ENCODE results near the gene RTN4R. TPM values are rescaled to one million over a fixed set of nuclear protein-coding genes. Genes with fewer than 3 reads are reported as not detected.
"Not testable (repeated sequence)": the region's sequence is repeated elsewhere in the genome, so short reads cannot be mapped to it uniquely, and the experiment has no call there.

The RTN4R gene
- polyA plus RNA-seq, 1 donor = 25.1 TPM

- DNase-seq = not testable (repeated sequence)
Observed at GRCh38 chr22:20286784-20287423, 18.8 kb upstream of the RTN4R start.

GRCh38 chr22:20286312-20286660 is 18.2 kb upstream of the RTN4R start:
- not testable (repeated sequence) for DNase-seq

GRCh38 chr22:20285473-20286311 is 17.6 kb upstream of the RTN4R start:
- DNase-seq = peak; percentile 58

DNA sequence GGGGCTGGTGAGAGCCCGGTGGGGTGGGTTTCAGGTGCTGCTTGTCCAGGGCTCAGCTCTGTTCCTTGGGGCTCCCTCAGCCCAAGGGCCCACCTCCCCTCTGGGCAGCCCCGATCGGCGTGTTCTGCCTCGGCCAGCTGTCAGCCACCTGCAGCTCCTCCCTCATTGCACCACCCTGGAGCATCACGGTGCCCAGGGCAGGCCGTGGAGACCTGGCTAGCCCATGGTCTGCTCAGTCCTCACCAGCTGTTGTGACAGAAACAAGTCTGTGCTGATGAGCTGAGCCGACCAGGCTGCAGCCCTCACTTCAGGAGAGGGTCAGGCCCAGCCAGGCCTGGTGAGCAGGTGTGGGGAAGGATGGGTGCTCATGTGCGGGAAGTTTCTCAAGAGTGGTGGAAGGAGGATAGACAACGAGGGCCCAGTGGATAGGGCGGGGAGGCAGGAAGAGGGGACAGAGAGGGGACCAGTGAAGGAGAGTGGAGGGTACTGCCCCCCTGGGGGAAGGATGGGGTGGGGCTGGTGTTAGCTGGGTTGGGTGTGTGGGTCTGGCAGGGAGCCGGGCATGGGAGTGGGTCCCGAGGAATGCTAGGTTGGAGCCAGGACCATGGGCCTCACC is 16.5 kb upstream of the RTN4R start:
- no peak for DNase-seq

- DNase-seq = no peak
Observed at GRCh38 chr22:20283674-20284066, 15.6 kb upstream of the RTN4R start.

DNA sequence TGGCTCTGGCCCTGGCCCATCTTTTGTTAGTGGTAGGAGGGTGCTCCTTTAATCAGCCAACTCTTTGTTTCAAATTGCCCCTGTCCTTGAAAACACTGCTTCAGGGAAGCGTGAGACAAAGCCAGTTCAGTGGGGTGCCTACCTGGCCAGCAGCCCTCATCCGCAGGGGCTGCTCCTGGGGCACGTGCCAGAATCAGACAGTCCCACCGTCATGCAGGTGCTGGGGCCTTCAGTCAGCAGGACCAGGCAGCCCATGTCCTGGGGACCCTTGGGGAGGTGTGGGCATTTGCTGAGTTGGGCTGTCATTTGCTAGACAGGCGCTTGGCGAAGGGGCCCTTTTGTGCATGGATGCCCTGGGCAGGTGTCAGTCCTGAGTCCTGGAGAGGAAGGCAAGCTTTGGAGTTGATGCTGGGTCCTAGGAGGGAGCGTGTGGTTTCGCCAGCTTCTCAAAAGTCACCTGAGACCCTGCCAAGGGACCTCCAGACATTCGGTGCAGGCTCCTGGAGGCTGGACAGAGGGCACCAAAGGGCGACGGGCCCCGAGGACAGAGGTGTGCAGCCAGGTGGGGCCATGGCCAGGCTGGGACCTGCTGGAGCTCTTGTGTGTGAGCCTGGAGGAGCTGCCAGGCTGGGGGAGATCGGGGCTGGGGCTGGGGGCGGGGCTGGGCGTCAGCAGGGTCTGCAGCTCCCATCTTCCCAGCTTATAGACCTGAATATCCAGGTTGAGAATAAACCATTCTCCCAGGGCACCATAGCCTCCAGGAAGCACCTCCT is 15.0 kb upstream of the RTN4R start:
- no peak for DNase-seq

DNA sequence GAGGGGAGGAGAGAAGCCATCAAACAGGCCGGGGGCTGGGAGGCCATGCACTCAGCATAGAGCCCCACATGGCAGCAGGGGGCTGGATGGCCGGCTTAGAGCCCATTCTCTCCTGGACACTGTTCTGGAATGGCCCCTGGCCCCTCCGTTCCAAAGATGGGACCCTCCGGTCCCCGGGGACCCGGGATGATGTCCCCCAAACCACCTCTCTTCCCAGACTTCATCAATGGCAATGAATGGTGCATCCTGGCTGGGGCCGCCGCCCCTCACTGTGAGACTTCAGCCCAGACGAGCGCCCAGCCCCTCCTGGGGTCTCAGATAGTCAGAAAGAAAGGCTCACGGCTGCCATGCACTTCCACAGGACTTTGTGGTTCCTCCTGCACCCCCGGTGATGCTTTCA is 13.8 kb upstream of the RTN4R start:
- no peak for DNase-seq

- DNase-seq = not testable (repeated sequence)
Observed at GRCh38 chr22:20281473-20281872, 13.4 kb upstream of the RTN4R start.

GRCh38 chr22:20280866-20281265 is 12.7 kb upstream of the RTN4R start:
- no peak for DNase-seq

DNA sequence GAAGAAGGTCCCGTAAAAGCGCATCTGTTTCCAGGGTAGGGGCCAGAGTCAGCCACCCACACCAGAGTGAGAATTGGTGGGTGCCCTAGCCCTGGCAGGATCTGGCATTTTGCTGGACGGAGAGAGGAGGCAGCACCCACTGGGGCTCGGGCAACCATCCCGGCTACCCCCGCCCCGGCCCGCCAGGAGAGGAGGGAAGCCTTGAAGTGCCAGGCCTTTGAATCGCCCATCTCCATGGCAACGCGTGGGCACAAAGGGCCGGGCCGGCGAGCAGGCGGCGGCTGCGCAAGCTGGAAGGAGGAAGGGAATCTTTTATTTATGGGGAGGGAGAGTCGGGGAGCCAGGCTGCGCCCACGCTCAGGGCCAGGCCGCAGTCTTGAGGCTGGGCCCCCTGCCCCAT is 12.0 kb upstream of the RTN4R start:
- DNase-seq = not testable (repeated sequence)

GRCh38 chr22:20279662-20280134 is 11.6 kb upstream of the RTN4R start:
- DNase-seq = no peak

GRCh38 chr22:20278726-20279490 is 10.8 kb upstream of the RTN4R start:
- DNase-seq = not testable (repeated sequence)

DNA sequence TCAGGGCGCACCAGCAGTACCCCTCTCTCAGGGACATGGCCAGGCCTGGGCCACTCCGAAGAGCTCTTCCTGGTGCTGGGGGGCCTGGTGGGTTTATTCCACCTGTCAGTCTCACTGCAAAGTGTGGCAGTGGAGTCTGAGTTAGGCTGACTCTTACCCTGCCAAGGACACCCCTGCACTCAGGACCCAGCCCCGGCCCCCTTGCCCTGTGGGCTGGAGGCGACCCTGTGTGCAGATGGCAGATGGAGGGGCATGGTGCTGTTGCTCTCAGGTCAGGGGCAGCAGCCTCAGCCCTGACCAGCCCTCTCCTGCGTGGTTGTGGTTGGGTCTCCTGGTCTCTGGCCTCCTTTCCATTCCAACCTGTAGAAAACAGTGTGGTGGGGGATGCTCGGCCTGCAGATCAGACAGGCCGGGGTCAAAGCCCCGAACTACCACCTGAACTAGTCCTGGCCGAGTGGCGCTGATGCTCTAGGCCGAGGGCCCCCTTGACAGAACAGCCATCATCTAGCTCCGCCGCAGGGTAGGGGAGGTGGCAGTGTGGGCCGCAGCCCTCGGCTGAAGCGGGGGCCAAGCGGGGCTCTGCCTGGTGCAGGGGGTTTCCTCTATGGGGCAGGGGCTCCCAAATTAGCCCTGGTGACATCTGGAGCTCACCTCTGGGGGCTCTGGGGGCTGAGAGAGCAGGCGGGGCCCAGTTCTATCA is 10.0 kb upstream of the RTN4R start:
- DNase-seq = not testable (repeated sequence)

- DNase-seq = no peak
Observed at GRCh38 chr22:20276468-20276867, 8.3 kb upstream of the RTN4R start.

GRCh38 chr22:20275836-20276235 is 7.7 kb upstream of the RTN4R start:
- DNase-seq = no peak

GRCh38 chr22:20275325-20275724 is 7.2 kb upstream of the RTN4R start:
- DNase-seq = not testable (repeated sequence)

DNA sequence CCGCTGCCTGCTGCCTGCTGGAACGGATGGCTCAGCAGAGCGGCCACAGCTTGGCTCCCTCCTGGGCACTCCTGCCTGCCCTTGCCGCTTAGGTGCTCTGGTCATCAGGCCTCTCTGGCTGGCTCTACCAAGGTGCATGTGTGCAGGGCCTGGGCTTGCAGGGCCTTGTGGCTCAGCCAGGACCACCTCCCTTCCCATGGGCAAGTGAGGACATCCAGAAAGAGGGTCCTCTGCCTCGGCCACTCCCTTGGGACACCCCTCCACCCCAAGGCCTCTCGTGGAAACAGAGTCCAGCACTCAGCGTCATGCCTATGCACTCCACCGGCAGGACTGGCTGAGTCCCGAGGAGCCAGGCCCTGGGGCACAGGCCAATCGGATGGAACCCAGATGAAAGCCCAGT is 6.3 kb upstream of the RTN4R start:
- not testable (repeated sequence) for DNase-seq

DNA sequence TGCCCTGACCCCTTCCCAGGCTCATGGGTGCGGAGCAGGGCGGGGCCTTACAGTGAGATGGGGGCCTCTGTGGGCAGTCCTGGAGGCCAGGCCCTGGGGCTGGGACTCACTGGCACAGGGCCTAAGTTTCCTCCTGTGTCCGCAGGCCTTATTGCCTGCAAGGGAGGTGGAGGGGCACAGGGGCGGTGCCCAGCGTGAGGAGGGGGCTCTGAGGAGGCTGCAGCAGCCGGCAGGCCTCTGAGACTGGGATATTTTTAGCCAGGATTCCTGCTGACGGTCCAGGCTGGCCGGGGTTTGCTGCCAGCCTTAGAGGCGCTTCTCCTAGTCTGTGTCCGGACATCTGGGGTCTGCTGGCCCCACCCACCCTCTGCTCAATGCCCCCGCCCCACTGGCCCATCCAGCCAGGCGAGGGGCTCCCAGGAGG is 5.7 kb upstream of the RTN4R start:
- DNase-seq = no peak

GRCh38 chr22:20272700-20273099 is 4.6 kb upstream of the RTN4R start:
- DNase-seq = no peak

DNA sequence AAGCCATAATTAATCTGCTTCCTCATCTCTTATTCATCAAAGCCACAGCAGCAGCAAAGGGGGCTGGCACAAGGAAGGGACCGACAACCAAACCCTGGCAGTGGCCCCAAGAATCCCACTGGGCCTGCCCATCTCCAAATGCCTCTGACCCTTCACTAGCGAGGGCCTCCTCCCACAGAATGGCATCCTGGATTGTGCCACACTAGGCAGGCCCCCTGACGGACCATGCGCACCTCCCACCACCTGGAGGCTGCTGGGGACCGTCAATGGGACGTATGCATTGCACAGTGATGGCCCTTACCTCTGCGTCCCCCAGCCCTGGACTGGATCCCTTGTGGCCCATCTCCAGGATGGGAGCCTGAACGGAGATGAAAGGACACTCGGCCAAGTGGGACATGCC is 4.1 kb upstream of the RTN4R start:
- DNase-seq = no peak
